Smooth muscle cell (in vitro differentiated cells): ENCODE measurements around the gene CDH6. TPM values are rescaled to one million over a fixed set of nuclear protein-coding genes. Genes with fewer than 3 reads are reported as not detected.

Experiments
- DNase-seq: peaks from one replicate; lab custom pipeline; 2025; ENCODE audit not compliant: unreplicated experiment; lab: John Stamatoyannopoulos, UW
- H2AFZ ChIP-seq: fragments of 200-600 bp; sonication (generic); 2 replicates; pipeline ENCODE4 v1.6.0; 2016; ENCODE audit warnings: antibody characterized with exemption, low read depth, mild to moderate bottlenecking
- H3F3A ChIP-seq: fragments of 200-600 bp; sonication (generic); 2 replicates; pipeline ENCODE4 v1.6.0; 2017; ENCODE audit warnings: antibody characterized with exemption, low read depth
- H3K27ac ChIP-seq: fragments of 200-600 bp; sonication (generic); 2 replicates; pipeline ENCODE4 v1.5.1; 2016; ENCODE audit warnings: low read depth, mild to moderate bottlenecking
- H3K27me3 ChIP-seq: fragments of 200-600 bp; sonication (generic); 2 replicates; pipeline ENCODE4 v1.6.1; 2016; ENCODE audit warnings: low read depth, mild to moderate bottlenecking
- H3K36me3 ChIP-seq: fragments of 200-600 bp; sonication (generic); 2 replicates; pipeline ENCODE4 v1.5.1; 2016; ENCODE audit warnings: low read depth
- H3K4me1 ChIP-seq: fragments of 200-600 bp; sonication (generic); 2 replicates; pipeline ENCODE4 v1.5.1; 2016; ENCODE audit warnings: low read depth
- H3K4me2 ChIP-seq: fragments of 200-600 bp; sonication (generic); 2 replicates; pipeline ENCODE4 v1.6.0; 2016; ENCODE audit warnings: mild to moderate bottlenecking
- H3K4me3 ChIP-seq: fragments of 200-600 bp; sonication (generic); 2 replicates; pipeline ENCODE4 v1.5.1; 2016; ENCODE audit warnings: mild to moderate bottlenecking
- H3K79me2 ChIP-seq: fragments of 200-600 bp; sonication (generic); 2 replicates; pipeline ENCODE4 v1.6.0; 2016; ENCODE audit warnings: low read depth, mild to moderate bottlenecking
- H3K9ac ChIP-seq: fragments of 200-600 bp; sonication (generic); 2 replicates; pipeline ENCODE4 v1.6.0; 2016; ENCODE audit warnings: low read depth
- H3K9me3 ChIP-seq: fragments of 200-600 bp; sonication (generic); replicated peaks from 2 replicates; pipeline ENCODE4 v1.5.1; 2016; ENCODE audit warnings: low read depth
- H4K20me1 ChIP-seq: fragments of 200-600 bp; sonication (generic); 2 replicates; pipeline ENCODE4 v1.6.0; 2016; ENCODE audit warnings: low read depth
- WGBS: methylation state at CpG from one replicate; pipeline ENCODE4 v1.1.7; 2016; ENCODE audit warnings: low lambda C conversion rate; 5-methylcytosine and 5-hydroxymethylcytosine counted together
- polyA plus RNA-seq: library from polyadenylated mRNA; unstranded; fragments of >200 nt; fragmentation: Nextera tagmentation; extraction: Ambion mirVana; gene quantifications from 2 replicates; pipeline ENCODE4 v1.2.1, GENCODE V29; 2016
- total RNA-seq: library from RNA; depleted of rRNA; stranded (reverse); fragments of >200 nt; gene quantifications from 2 replicates; pipeline ENCODE4 v1.2.3, GENCODE V29; 2014
- TF ChIP-seq, protein P1 (sequence below): fragments of 200-600 bp; sonication (generic); IDR thresholded peaks from 2 replicates; pipeline ENCODE4 v1.5.1; 2017; ENCODE audit warnings: borderline replicate concordance, mild to moderate bottlenecking, antibody characterized with exemption; ENCODE audit not compliant: insufficient read depth, poor library complexity, severe bottlenecking

Gene CDH6
- total and polyA plus RNA-seq, 2 experiments from 2014 or later = 1.5 to 5.9 TPM

DNA sequence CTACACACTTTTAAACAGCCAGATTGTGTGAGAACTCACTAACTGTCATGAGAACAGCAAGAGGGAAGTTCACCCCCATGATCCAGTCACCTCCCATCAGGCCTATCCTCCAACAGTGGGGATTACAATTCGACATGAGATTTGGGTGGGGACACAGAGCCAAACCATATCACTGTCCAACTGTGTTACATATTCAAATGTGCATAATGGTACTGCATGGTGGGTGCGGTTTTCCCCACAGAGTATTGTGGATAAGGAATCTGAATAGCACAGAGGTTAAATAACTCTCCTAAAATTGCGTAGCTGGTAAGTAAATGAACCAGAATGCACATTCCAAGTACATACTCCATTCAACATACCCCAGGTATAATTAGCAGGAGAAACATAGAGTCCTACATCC, 32.1 kb downstream of the CDH6 start:
- WGBS = 97% methylated on average over 3 of the region's 3 CpGs
- Histone ChIP-seq H3K4me3 (no peak overlapping the region), H3K79me2 (no peaks in the 10 kb centered on the region), H3K4me2 (no peak overlapping the region), H3K4me1 (peaks cover 3% of the 10 kb centered on the region), H3F3A (no peaks in the 10 kb centered on the region), H3K9ac (no peak overlapping the region), H3K27me3 (no peaks in the 10 kb centered on the region), H3K36me3 (no peaks in the 10 kb centered on the region), H3K27ac (peak overlapping the region; percentile 38), H3K9me3 (no peaks in the 10 kb centered on the region), H4K20me1 (no peaks in the 10 kb centered on the region), H2AFZ (no peak overlapping the region)
- TF ChIP-seq, protein P1, sequence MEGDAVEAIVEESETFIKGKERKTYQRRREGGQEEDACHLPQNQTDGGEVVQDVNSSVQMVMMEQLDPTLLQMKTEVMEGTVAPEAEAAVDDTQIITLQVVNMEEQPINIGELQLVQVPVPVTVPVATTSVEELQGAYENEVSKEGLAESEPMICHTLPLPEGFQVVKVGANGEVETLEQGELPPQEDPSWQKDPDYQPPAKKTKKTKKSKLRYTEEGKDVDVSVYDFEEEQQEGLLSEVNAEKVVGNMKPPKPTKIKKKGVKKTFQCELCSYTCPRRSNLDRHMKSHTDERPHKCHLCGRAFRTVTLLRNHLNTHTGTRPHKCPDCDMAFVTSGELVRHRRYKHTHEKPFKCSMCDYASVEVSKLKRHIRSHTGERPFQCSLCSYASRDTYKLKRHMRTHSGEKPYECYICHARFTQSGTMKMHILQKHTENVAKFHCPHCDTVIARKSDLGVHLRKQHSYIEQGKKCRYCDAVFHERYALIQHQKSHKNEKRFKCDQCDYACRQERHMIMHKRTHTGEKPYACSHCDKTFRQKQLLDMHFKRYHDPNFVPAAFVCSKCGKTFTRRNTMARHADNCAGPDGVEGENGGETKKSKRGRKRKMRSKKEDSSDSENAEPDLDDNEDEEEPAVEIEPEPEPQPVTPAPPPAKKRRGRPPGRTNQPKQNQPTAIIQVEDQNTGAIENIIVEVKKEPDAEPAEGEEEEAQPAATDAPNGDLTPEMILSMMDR = no peak
- no peak for DNase-seq

DNA sequence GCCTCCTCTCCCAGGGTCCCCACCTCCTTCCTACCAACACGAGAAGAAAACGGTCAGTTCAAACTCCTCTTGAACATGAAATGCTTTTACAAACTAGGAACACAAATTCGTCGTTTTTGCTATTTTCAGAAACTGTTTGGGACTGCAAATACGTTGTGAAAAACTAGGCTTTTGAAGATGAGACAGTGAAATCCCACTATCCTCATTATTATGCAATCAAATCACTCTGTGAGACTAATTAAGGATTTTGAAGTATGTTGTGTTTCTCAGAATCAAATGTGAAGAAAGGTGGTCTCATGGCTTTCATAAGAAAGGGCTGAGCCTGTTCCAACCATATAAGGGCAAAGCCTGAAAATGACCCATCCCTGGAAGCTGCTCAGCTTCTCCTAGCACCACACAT, 33.2 kb downstream of the CDH6 start:
- Histone ChIP-seq H2AFZ (no peak overlapping the region), H4K20me1 (no peaks in the 10 kb centered on the region), H3K27me3 (no peaks in the 10 kb centered on the region), H3K9ac (no peak overlapping the region), H3K4me2 (no peak overlapping the region), H3K9me3 (no peaks in the 10 kb centered on the region), H3K4me3 (no peak overlapping the region), H3K4me1 (no peaks in the 10 kb centered on the region), H3K27ac (no peak overlapping the region), H3K79me2 (no peaks in the 10 kb centered on the region), H3F3A (no peaks in the 10 kb centered on the region), H3K36me3 (no peaks in the 10 kb centered on the region)
- DNase-seq = no peak
- TF ChIP-seq, protein P1 = no peak
- 91% methylated on average over 5 of the region's 5 CpGs for WGBS

DNA sequence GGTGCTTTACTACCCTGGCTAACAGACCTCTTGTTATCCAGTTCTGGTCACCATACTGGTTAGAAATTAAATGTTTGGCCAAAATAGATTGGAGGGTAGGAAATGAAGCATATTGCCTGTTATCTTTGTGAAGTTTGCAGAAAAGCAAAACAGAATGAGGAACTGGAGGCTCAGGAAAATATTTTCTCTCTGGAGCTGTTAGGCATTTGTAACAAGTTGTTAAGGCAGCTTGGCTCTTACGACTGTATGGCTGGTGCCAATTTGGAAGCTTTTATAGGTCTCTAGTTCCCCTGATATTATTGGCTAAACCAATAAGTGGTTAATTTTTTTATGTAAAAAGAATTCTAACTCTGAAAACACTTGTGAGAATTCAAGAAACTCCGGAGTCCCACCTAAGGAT, 35.8 kb downstream of the CDH6 start:
- Histone ChIP-seq H3K9ac (no peak overlapping the region), H3K4me3 (no peak overlapping the region), H4K20me1 (no peaks in the 10 kb centered on the region), H3K79me2 (no peaks in the 10 kb centered on the region), H3K36me3 (no peaks in the 10 kb centered on the region), H3K9me3 (no peaks in the 10 kb centered on the region), H3K27ac (no peak overlapping the region), H3K27me3 (no peaks in the 10 kb centered on the region), H3K4me2 (no peak overlapping the region), H3F3A (no peaks in the 10 kb centered on the region), H2AFZ (no peak overlapping the region), H3K4me1 (no peaks in the 10 kb centered on the region)
- WGBS = 81% methylated on average over 2 of the region's 2 CpGs
- DNase-seq = no peak
- TF ChIP-seq, protein P1 = no peak

DNA sequence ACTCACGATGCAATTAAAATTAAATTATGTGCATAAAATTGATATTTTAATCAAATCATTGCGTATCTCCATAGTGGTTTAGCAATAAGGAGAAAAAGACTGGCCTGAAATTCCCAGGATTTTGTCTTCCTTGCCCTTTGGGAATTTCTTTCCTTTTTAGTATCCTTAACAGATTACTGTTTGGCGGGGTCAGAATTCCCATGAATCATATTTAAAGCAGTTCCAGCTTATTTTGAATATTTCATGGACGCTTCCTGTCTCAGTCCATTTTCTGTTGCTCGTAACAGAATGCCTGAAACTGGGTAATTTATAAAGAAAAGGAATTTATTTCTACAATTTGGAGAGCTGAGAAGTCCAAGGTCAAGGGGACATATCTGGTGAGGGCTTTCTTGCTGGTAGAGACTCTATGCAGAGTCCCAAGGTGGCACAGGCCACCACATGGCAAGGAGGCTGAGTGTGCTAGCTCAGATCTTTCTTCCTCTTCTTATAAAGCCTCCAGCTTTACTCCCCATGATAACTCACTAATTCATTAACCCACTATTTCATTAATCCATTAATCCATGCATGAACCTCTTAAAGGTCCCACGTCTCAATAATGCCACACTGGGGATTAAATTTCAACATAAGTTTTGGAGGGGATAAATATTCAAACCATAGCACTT, 37.8 kb downstream of the CDH6 start:
- Histone ChIP-seq H3K79me2 (no peaks in the 10 kb centered on the region), H3K27me3 (no peaks in the 10 kb centered on the region)
- TF ChIP-seq, protein P1 = no peak

More for the DNA sequence above, 37.8 kb downstream of the CDH6 start:
- Histone ChIP-seq H3K4me3 (no peak overlapping the region), H3K4me2 (no peak overlapping the region), H3K9me3 (no peaks in the 10 kb centered on the region), H3K36me3 (no peaks in the 10 kb centered on the region), H3K4me1 (no peaks in the 10 kb centered on the region), H3K27ac (no peak overlapping the region), H2AFZ (peak overlapping the region; percentile 8), H3K9ac (no peak overlapping the region), H3F3A (no peaks in the 10 kb centered on the region), H4K20me1 (no peaks in the 10 kb centered on the region)
- no peak for DNase-seq
- WGBS = 79% methylated on average over 6 of the region's 6 CpGs
